ENCODE results near the gene KDELR1. TPM values are rescaled to one million over a fixed set of nuclear protein-coding genes. Genes with fewer than 3 reads are reported as not detected.

Gene KDELR1
- total and polyA plus RNA-seq, 2 of the 13 experiments (the other 11 are each of a cell fraction or from before 2014, with no cell fraction given): 134 to 185 TPM

- TF ChIP-seq PRDM15 (CRISPR knock-in tag; IDR thresholded peaks at IDR 0.05) (no peak), ZNF563 (CRISPR knock-in tag; IDR thresholded peaks at IDR 0.05) (peak; percentile 37; the same call in 1 of the 2 replicates), UBTF (CRISPR knock-in tag; IDR thresholded peaks at IDR 0.05) (peak; percentile 20; the same call in 1 of the 2 replicates), ZNF687 (CRISPR knock-in tag; IDR thresholded peaks at IDR 0.05) (peak; percentile 73), RNF2 (conservative IDR thresholded peaks at IDR 0.05; ENCODE audit: low read depth) (peak; percentile 50; the same call in 1 of the 2 replicates), ZNF281 (CRISPR knock-in tag; IDR thresholded peaks at IDR 0.05; ENCODE audit: borderline replicate concordance) (no peak), MAZ (IDR thresholded peaks at IDR 0.05; ENCODE audit: borderline replicate concordance, low read depth, low read length) (no peak), MAZ (CRISPR knock-in tag; IDR thresholded peaks at IDR 0.05; ENCODE audit: low read depth) (0 out of 2 replicates have a peak, but pooled peaks have one; percentile 24)
These were observed 7.3 kb upstream of the KDELR1 start (continued) for GRCh38 chr19:48398375-48399235.

Data from HepG2 (cell line).